ENCODE data around the gene CSNK2A1. TPM values are rescaled to one million over a fixed set of nuclear protein-coding genes. Genes with fewer than 3 reads are reported as not detected.
"Not testable (repeated sequence)": the region's sequence is repeated elsewhere in the genome, so short reads cannot be mapped to it uniquely, and the experiment has no call there.

CSNK2A1 gene
- total RNA-seq, 2 donors from 2014 or later, result 107 to 144 TPM

DNA sequence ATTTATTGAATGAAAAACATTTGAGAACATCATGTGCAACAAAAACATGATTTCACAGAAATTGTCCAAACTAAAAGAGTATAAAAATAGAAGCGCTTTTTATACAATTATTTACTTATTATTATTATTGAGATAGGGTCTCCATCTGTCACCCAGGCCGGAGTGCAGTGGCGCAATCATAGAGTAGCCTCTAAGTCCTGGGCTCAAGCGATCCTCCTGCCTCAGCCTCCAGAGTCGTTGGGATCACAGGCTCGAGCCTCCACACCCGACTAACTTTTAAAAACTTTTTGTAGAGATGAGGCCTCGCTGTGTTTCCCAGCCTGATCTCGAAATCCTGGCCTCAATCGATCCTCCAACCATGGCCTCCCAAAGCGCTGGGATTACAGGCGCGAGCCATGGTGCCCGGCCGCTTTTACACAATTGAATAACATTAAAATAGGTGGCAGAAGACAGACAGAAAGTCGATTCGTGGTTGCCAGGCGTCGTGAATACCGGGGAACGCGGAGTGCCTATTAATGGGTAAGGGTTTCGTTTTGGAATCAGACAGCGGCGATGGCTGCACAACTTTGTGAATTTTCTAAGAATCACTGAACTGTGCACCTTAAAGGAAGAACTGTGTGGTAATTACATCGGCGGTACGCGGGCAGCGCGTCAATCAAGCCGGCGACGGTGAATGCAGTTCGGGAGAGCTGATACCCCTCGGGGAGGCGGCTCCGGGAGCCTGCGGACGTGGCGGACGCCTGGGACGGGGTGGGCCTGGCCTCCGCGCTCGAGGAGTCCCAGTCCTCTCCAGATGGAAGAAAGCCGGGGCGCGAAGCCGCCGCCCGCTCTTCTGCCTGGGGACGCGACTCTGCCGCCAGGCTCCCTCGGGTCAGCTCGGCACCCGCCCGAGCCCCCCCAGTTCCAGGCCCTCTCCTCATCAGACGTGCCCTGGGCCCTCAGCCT lies 82.1 kb downstream of the CSNK2A1 start:
- intact Hi-C loops (cut with DNase I), result no loop called here
- Histone ChIP-seq H3K27me3 (no peaks in the 10 kb centered on the region), H3K36me3 (no peaks in the 10 kb centered on the region), H3K9me3 (no peaks in the 10 kb centered on the region), H3K4me3 (peak overlapping the region; percentile 75), H3K27ac (peak overlapping the region; percentile 79), H3K9ac (ENCODE audit: low read depth in 2 of 2, low read length in 2 of 2) (peak overlapping the region; percentile 83 to 96), H3K4me1 (peaks cover 7% of the 10 kb centered on the region)
- DNase-seq, result peak; percentile 56
- TF ChIP-seq CTCF (IDR thresholded peaks at IDR 0.05), result no peak

GRCh38 chr20:460707-461106 lies 82.9 kb downstream of the CSNK2A1 start:
- intact Hi-C loops (cut with DNase I), result no loop called here
- peaks cover 7% of the 10 kb centered on the region for H3K4me1 ChIP-seq
- no peaks in the 10 kb centered on the region for H3K36me3 ChIP-seq
- H3K4me3 ChIP-seq, result peak overlapping the region; percentile 75
- DNase-seq, result no peak
- no peaks in the 10 kb centered on the region for H3K27me3 ChIP-seq
- no peak overlapping the region for H3K27ac ChIP-seq
- no peak overlapping the region for H3K9ac ChIP-seq (ENCODE audit: low read depth in 2 of 2, low read length in 2 of 2)
- TF ChIP-seq CTCF (IDR thresholded peaks at IDR 0.05), result no peak
- no peaks in the 10 kb centered on the region for H3K9me3 ChIP-seq

- DNase-seq, result no peak
- Histone ChIP-seq H3K27me3 (no peaks in the 10 kb centered on the region), H3K4me3 (no peak overlapping the region), H3K9me3 (no peaks in the 10 kb centered on the region), H3K4me1 (peaks cover 7% of the 10 kb centered on the region), H3K27ac (no peak overlapping the region), H3K36me3 (no peaks in the 10 kb centered on the region), H3K9ac (ENCODE audit: low read depth in 2 of 2, low read length in 2 of 2) (peak overlapping the region in 1 of 2 donors; percentile 6)
- intact Hi-C loops (cut with DNase I), result no loop called here
- no peak for TF ChIP-seq CTCF (IDR thresholded peaks at IDR 0.05)
Measured at GRCh38 chr20:460180-460579, 83.4 kb downstream of the CSNK2A1 start.

GRCh38 chr20:458776-459175 lies 84.8 kb downstream of the CSNK2A1 start:
- Histone ChIP-seq H3K27me3 (no peaks in the 10 kb centered on the region), H3K9ac (ENCODE audit: low read depth in 2 of 2, low read length in 2 of 2) (peak overlapping the region in 1 of 2 donors; percentile 26), H3K9me3 (no peaks in the 10 kb centered on the region), H3K4me3 (no peak overlapping the region), H3K36me3 (no peaks in the 10 kb centered on the region), H3K27ac (no peak overlapping the region), H3K4me1 (peaks cover 7% of the 10 kb centered on the region)
- no peak for DNase-seq
- TF ChIP-seq CTCF (IDR thresholded peaks at IDR 0.05), result no peak
- intact Hi-C loops (cut with DNase I), result no loop called here

- Histone ChIP-seq H3K9ac (ENCODE audit: low read depth in 2 of 2, low read length in 2 of 2) (no peak overlapping the region), H3K27ac (no peak overlapping the region), H3K4me1 (no peaks in the 10 kb centered on the region), H3K27me3 (no peaks in the 10 kb centered on the region), H3K36me3 (no peaks in the 10 kb centered on the region), H3K4me3 (no peak overlapping the region), H3K9me3 (no peaks in the 10 kb centered on the region)
- intact Hi-C loops (cut with DNase I), result no loop called here
- DNase-seq, result no peak
- TF ChIP-seq CTCF (IDR thresholded peaks at IDR 0.05), result no peak
Measured at GRCh38 chr20:454951-455350, 88.6 kb downstream of the CSNK2A1 start.

DNA sequence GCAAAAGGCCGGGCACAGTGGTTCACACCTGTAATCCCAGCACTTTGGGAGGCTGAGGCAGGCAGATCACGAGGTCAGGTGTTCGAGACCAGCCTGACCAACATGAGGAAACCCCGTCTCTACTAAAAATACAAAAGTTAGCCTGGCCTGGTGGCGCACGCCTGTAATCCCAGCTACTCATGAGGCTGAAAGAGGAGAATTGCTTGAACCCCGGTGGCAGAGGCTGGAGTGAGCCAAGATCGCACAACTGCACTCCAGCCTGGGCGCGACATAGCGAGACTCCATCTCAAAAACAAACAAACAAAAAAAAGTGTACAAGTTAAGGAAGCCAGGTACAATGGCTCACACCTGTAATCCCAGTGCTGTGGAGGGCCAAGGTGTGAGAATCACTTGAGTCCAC lies 91.6 kb downstream of the CSNK2A1 start:
- H3K36me3 ChIP-seq; H3K9me3 ChIP-seq; H3K27ac ChIP-seq; intact Hi-C loops (cut with DNase I); H3K4me1 ChIP-seq; H3K9ac ChIP-seq (ENCODE audit: low read depth in 2 of 2, low read length in 2 of 2); H3K27me3 ChIP-seq; H3K4me3 ChIP-seq; DNase-seq: not testable (repeated sequence)

All from colonic mucosa (tissue), 4 donors.